Loucy (cell line): Measurements from ENCODE around the gene NAALADL1.

Experiments used
- H2AFZ ChIP-seq: fragments of 200-600 bp; sonication (generic); 2 replicates; pipeline ENCODE4 v1.6.0; 2016; ENCODE audit warnings: antibody characterized with exemption, mild to moderate bottlenecking, low read length, moderate library complexity
- H3F3A ChIP-seq: fragments of 200-600 bp; 2 replicates; pipeline ENCODE4 v1.6.0; 2016; ENCODE audit warnings: antibody characterized with exemption, low read depth, mild to moderate bottlenecking
- H3K27me3 ChIP-seq: fragments of 200-600 bp; sonication (generic); 2 replicates; pipeline ENCODE4 v1.6.1; 2014; ENCODE audit warnings: low read length, mild to moderate bottlenecking; ENCODE audit not compliant: insufficient read depth, poor library complexity, severe bottlenecking
- H3K36me3 ChIP-seq: fragments of 200-600 bp; sonication (generic); 2 replicates; pipeline ENCODE4 v1.6.1; 2016; ENCODE audit warnings: low read length; ENCODE audit not compliant: insufficient read depth
- H3K4me1 ChIP-seq: fragments of 200-600 bp; sonication (generic); 2 replicates; pipeline ENCODE4 v1.5.1; 2014; ENCODE audit warnings: low read length, mild to moderate bottlenecking; ENCODE audit not compliant: insufficient read depth, poor library complexity, severe bottlenecking
- H3K4me2 ChIP-seq: fragments of 200-600 bp; sonication (generic); 2 replicates; pipeline ENCODE4 v1.6.0; 2014; ENCODE audit warnings: antibody characterized with exemption, low read length, low read depth, mild to moderate bottlenecking; ENCODE audit not compliant: poor library complexity, severe bottlenecking
- H3K4me3 ChIP-seq: fragments of 200-600 bp; sonication (generic); 2 replicates; pipeline ENCODE4 v1.5.1; 2014; ENCODE audit warnings: low read length, mild to moderate bottlenecking, mixed read lengths; ENCODE audit not compliant: poor library complexity, severe bottlenecking
- H3K79me2 ChIP-seq: fragments of 200-600 bp; sonication (generic); 2 replicates; pipeline ENCODE4 v1.6.1; 2014; ENCODE audit warnings: low read length; ENCODE audit not compliant: insufficient read depth
- H3K9ac ChIP-seq: fragments of 200-600 bp; sonication (generic); 2 replicates; pipeline ENCODE4 v1.6.0; 2014; ENCODE audit warnings: mild to moderate bottlenecking, low read depth, low read length, moderate library complexity; ENCODE audit not compliant: poor library complexity, severe bottlenecking
- H3K9me2 ChIP-seq: fragments of 200-600 bp; sonication (generic); replicated peaks from 2 replicates; pipeline ENCODE4 v1.6.1; 2016; ENCODE audit warnings: low read depth, low read length, mixed read lengths
- H3K9me3 ChIP-seq: fragments of 200-600 bp; sonication (generic); 2 replicates; pipeline ENCODE4 v1.6.1; 2014; ENCODE audit warnings: mild to moderate bottlenecking, antibody characterized with exemption, low read length, low read depth; ENCODE audit not compliant: insufficient read depth
- H4K20me1 ChIP-seq: fragments of 200-600 bp; sonication (generic); 2 replicates; pipeline ENCODE4 v1.6.0; 2014; ENCODE audit warnings: antibody characterized with exemption, low read length, mild to moderate bottlenecking; ENCODE audit not compliant: insufficient read depth, poor library complexity, severe bottlenecking
- EZH2phosphoT487 ChIP-seq: fragments of 200-600 bp; IDR thresholded peaks from 2 replicates; pipeline ENCODE4 v1.6.1; 2018; ENCODE audit warnings: antibody characterized with exemption, mild to moderate bottlenecking, moderate library complexity, borderline replicate concordance
- TF ChIP-seq, protein P1 (sequence below): fragments of 200-600 bp; sonication (generic); conservative IDR thresholded peaks from 2 replicates; pipeline ENCODE4 v1.5.1; 2014; ENCODE audit warnings: mild to moderate bottlenecking, antibody characterized with exemption, low read length

The NAALADL1 gene

DNA sequence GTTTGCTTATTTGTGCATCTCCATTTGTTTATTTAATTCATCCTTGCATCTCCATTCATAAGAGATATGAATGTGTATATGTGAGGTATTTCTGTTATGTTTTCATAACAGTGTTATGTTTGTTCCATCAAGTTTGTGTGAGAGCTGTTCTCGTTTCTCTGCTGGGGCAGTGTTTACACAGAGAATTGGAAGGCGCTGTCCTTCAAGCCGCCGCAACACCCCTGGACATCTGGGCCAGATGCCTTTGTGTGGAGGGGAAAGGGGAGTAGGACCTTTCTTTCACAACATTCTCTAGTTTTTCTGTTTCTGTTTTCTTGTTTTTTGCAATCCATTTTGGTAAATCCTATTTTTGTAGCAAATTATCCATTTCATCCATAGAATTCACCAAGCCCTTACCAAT, 46.3 kb upstream of the NAALADL1 start:
- H3K4me2 ChIP-seq = no peak overlapping the region
- H3K27me3 ChIP-seq = no peaks in the 10 kb centered on the region
- H4K20me1 ChIP-seq = no peaks in the 10 kb centered on the region
- no peaks in the 10 kb centered on the region for H3K9me2 ChIP-seq
- H3K36me3 ChIP-seq = peaks cover 11% of the 10 kb centered on the region; the same call in 1 of the 2 replicates
- H3K4me3 ChIP-seq = no peak overlapping the region
- no peaks in the 10 kb centered on the region for H3F3A ChIP-seq
- no peaks in the 10 kb centered on the region for H3K9me3 ChIP-seq
- no peak overlapping the region for H3K9ac ChIP-seq
- H3K4me1 ChIP-seq = peaks cover 4% of the 10 kb centered on the region
- TF ChIP-seq, protein P1, sequence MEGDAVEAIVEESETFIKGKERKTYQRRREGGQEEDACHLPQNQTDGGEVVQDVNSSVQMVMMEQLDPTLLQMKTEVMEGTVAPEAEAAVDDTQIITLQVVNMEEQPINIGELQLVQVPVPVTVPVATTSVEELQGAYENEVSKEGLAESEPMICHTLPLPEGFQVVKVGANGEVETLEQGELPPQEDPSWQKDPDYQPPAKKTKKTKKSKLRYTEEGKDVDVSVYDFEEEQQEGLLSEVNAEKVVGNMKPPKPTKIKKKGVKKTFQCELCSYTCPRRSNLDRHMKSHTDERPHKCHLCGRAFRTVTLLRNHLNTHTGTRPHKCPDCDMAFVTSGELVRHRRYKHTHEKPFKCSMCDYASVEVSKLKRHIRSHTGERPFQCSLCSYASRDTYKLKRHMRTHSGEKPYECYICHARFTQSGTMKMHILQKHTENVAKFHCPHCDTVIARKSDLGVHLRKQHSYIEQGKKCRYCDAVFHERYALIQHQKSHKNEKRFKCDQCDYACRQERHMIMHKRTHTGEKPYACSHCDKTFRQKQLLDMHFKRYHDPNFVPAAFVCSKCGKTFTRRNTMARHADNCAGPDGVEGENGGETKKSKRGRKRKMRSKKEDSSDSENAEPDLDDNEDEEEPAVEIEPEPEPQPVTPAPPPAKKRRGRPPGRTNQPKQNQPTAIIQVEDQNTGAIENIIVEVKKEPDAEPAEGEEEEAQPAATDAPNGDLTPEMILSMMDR = no peak
- H2AFZ ChIP-seq = no peak overlapping the region
- peaks cover 18% of the 10 kb centered on the region; the same call in 1 of the 2 replicates for H3K79me2 ChIP-seq

DNA sequence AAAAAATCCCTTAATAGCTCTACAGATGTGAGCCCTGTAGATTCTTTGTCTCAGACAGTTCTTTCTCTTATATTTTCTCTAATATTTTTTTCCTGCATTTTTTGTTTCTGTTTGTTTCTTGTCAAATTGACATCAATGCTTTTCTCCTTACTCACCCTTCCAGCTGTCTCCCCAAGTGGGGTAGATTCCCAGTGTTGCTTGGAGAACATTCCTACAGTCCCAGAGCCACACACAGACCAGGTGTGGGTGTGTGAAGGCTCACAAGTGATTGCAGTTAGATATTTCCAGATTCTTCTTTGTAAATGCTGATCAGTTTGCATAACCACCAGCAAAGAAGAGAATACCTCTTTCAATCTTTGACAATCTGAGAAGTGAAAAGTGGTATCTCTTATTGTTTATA, 45.1 kb upstream of the NAALADL1 start:
- no peaks in the 10 kb centered on the region for H3K27me3 ChIP-seq
- H3K9me3 ChIP-seq = no peaks in the 10 kb centered on the region

DNA sequence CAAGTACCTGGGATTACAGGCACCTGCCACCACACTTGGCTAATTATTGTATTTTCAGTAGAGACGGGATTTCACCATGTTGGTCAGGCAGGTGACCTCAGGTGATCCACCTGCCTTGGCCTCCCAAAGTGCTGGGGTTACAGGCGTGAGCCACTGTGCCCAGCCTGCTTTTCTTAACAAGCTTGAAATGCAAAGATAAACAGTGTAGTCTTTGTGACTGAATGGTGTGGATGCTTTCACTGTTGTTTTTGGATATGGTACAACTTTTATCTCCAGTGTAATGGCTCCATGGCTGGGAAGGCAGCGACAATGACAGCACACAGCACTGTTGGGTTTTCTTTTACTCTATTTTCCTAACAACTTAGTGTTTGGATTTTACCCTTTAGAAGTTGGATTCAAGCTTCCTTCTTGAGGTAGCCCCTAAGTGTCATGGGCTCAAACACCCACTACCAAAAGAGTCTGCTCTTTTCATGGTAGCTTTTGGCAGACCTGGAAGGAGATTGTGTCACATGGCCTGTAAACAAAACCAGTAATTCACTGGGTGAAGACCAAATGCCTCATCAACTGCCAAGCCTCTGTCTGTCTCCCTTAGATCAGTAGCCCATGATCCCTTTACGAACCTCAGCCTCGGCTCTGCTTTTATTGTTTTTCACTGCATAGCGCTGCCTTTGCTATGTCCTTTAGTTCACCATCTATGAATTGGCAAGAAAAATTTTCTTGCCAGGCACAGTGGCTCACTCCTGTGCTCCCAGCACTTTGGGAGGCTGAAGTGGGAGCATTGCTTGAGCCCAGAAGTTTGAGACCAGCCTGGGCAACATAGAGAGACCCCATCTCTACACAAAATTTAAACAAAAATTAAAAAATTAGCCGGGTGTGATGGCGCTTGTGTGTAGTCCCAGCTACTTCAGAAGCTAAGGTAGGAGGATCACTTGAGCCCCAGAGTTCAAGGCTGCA, 44.1 kb upstream of the NAALADL1 start:
- Histone ChIP-seq H3K79me2 (peaks cover 40% of the 10 kb centered on the region), H3K36me3 (no peaks in the 10 kb centered on the region), H2AFZ (no peak overlapping the region)

More for the DNA sequence above, 45.1 kb upstream of the NAALADL1 start:
- Histone ChIP-seq H3F3A (no peaks in the 10 kb centered on the region), H4K20me1 (no peaks in the 10 kb centered on the region), H3K4me3 (no peak overlapping the region), H3K36me3 (no peaks in the 10 kb centered on the region; the same call in 1 of the 2 replicates), H3K4me2 (no peak overlapping the region), H3K9ac (no peak overlapping the region), H3K79me2 (peaks cover 29% of the 10 kb centered on the region), H3K9me2 (no peaks in the 10 kb centered on the region), H2AFZ (no peak overlapping the region), H3K4me1 (peaks cover 6% of the 10 kb centered on the region)
- no peak for TF ChIP-seq EZH2phosphoT487
- TF ChIP-seq, protein P1 = no peak

More for the DNA sequence above, 44.1 kb upstream of the NAALADL1 start:
- Histone ChIP-seq H3K9me2 (no peaks in the 10 kb centered on the region), H3K4me3 (no peak overlapping the region), H4K20me1 (peaks cover 2% of the 10 kb centered on the region), H3K9me3 (no peaks in the 10 kb centered on the region), H3F3A (no peaks in the 10 kb centered on the region), H3K9ac (no peak overlapping the region), H3K4me2 (no peak overlapping the region), H3K4me1 (peaks cover 14% of the 10 kb centered on the region), H3K27me3 (no peaks in the 10 kb centered on the region)
- TF ChIP-seq EZH2phosphoT487 = no peak
- TF ChIP-seq, protein P1 = no peak
